ENCODE data around the gene SPTSSB.

The SPTSSB gene

DNA sequence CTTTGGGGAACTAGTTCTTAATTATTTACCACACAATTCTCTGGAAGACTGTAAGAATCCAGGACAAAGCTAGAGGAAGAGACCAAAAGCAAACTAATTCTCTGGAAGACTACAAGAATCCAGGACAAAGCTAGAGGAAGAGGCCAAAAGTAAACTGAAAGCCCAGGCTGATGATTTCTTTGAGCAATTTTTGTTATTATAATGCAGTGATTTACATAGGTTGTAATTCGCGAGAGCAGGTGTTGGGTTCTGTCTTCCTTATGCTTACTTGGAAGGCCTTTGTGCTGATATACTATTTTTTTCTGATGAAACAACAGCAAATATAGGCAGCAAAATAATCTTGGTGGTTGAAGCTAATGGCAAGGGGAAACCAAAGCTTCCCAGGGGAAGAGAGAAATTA is 5.2 kb downstream of the SPTSSB start:
- H3K4me3 ChIP-seq (ENCODE audit: low read length): no peak overlapping the region

DNA sequence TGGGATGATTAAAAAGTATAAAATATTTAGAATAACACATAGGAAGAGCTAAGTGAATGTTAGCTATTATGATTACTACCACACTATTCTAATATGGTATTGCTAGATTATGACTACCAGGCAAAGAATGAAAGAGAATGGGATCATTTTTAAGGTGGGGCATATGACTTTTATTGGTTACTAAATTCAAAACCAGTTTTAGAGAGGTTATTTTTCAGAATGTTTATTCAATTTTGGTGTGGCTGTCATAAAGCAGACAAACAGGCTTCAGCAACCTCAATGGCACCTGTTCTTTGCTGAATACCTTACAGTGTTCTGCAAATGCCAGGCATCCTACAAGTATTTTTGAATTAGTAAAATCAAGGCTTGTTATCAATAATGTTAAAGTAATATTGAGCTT is 12.8 kb downstream of the SPTSSB start:
- TF ChIP-seq ZNF274 (IDR thresholded peaks at IDR 0.05; ENCODE audit: low read depth, low read length): no peak
- no peak overlapping the region for H3K4me3 ChIP-seq (ENCODE audit: low read length)

More for the DNA sequence above, 5.2 kb downstream of the SPTSSB start:
- TF ChIP-seq ZNF274 (IDR thresholded peaks at IDR 0.05; ENCODE audit: low read depth, low read length): no peak

DNA sequence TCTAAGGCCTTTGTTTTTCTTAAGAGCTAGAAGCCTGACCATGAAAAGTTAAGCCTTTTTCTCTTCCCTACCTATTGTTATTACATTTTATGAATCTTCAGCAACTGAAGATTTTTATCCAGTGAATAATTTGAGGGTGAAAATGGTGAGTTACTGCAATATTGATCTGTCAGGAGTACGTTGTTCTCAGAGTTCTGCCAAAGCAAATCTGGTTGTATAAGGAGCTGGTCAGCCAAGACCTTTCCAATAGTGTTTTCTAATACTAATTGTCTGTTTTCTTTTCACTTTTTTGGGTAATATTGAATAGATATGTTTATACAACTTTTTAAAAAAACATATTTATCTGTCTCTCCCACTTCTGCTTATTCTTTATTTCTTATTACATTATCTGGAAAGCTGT is 15.0 kb downstream of the SPTSSB start:
- no peak for TF ChIP-seq ZNF274 (IDR thresholded peaks at IDR 0.05; ENCODE audit: low read depth, low read length)
- no peak overlapping the region for H3K4me3 ChIP-seq (ENCODE audit: low read length)

DNA sequence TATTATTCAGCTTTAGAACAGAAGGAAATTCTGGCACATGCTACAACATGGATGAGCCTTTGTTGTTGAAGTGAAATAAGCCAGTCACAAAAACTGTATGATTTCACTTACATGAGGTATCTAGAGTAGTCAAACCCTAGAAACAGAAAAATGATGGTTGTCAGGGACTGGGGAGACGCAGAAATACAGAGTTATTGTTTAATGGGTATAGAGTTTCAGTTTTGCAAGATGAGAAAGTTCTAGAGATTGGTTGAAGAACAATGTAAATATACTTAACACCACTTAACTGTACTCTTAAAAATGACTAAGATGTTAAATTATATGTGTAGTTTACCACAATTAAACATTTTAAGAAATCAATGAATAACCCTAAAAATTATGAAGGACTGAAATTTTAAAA is 15.8 kb downstream of the SPTSSB start:
- TF ChIP-seq ZNF274 (IDR thresholded peaks at IDR 0.05; ENCODE audit: low read depth, low read length): no peak
- no peak overlapping the region for H3K4me3 ChIP-seq (ENCODE audit: low read length)

DNA sequence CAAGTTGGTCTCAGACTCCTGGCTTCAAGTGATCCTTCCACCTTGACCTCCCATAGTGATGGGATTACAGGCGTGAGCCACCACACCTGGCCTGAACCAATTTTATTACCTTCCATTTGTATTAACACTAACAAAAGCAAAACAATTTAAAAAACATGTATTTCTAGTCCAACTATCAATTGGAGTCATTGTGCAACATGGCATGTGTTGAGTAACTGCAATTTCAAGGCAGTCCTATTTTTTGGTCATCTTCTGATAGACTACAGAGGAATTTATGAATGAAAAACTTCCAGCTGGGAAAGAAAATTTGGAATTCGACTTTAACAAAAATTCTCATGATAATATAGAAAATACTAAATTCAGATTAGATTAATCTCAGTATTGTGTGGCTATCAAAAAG is 16.8 kb downstream of the SPTSSB start:
- no peak overlapping the region for H3K4me3 ChIP-seq (ENCODE audit: low read length)
- no peak for TF ChIP-seq ZNF274 (IDR thresholded peaks at IDR 0.05; ENCODE audit: low read depth, low read length)

DNA sequence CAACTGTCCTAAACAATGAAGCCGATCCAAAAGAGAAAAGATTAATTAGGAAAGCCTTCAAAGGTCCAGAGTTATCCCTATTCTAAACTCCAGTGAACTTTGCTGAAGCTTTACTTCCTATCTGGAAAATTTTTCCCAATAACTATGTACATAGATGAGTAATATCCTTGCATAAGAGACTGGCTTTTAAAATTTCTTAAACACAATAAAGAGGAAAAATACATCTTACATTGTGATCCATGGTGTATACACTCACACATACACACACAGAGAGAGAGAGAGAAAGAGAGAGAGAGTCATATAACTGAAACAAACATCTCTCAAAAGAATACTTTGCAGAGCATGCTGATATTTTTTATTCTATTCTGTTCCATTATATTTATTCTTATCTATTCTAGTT is 20.0 kb downstream of the SPTSSB start:
- no peak overlapping the region for H3K4me3 ChIP-seq (ENCODE audit: low read length)
- no peak for TF ChIP-seq ZNF274 (IDR thresholded peaks at IDR 0.05; ENCODE audit: low read depth, low read length)

DNA sequence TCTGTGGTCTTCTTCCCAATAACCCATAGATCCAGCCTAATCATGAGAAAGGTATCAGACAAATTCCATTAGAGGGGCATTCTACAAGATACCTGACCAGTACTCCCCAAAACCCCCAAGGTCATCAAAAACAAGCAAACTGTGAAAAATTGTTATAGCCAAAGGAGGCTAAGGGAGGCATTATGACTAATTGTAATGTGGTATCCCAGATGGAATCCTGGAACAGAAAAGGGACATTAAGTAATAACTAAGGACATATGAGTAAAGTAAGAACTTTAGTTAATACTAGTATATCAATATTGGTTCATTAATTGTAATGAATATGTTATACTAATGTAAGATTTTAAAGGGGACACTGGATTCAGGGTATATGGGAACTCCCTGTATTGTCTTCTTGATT is 20.4 kb downstream of the SPTSSB start:
- TF ChIP-seq ZNF274 (IDR thresholded peaks at IDR 0.05; ENCODE audit: low read depth, low read length): no peak

DNA sequence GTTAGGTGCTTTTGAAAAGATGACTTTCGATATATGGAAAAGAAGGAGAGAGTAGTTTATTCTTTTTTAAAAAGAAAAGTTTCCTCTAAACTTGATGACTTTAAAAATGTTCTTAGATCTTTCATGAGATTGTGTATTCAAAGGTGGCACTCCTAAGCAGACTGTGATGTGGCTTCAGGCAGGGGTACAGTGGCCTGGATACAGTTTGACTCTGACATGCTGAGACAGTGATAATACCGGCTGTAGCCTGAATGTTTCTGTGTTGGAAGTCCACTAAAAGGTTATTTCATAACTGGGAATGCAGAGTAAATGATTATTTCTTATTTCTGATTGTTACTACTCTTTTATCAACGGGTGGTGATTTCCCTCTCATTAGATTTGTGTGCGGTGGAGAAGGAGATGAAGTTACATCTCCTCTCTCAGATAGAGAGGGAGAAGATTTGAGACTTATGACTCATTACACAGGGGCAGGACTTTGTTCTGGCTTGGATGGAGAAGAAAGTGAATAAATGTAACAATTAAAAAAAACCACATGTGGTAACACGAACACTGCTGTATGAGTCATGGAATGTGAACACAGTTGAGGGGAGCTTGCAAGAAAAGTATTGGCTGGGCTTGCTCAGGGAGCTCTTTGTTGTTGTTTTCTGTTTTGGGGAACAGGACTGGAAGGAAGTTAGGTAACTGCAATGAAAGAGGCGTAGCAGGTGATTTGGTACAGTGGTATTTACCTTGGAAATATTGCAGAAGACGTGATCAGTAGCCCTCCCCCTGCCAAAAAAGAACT is 21.6 kb downstream of the SPTSSB start:
- no peak for TF ChIP-seq ZNF274 (IDR thresholded peaks at IDR 0.05; ENCODE audit: low read depth, low read length)
- H3K4me3 ChIP-seq (ENCODE audit: low read length): no peak overlapping the region

More for the DNA sequence above, 20.4 kb downstream of the SPTSSB start:
- H3K4me3 ChIP-seq (ENCODE audit: low read length): no peak overlapping the region

DNA sequence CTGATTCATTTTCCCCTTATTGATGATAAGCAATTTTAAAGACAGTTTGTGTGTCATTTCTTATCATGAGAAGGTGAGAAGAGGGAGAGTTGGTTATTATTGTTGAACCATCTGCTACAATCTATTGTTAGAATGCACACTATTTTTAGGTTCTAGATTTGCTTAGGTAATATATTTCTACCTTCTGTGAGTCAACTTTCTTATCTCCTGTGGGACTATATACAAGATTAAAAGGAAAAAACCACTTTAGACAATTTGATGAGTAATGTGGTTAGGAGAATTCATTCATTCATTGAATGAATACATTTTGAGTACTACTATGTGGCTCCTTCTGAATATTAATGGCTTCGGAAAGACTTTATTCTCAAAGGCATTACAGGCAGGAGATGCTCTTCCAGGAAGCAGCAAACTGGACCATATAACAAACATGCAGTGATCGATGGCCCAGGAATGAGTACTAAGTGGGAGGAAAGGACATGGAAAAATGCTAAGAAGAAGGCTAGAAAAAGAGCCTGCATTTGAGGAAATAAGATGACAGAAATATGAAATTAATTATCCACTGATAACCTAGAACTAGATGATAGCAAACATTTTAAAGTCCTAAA is 22.4 kb downstream of the SPTSSB start:
- TF ChIP-seq ZNF274 (IDR thresholded peaks at IDR 0.05; ENCODE audit: low read depth, low read length): no peak
- H3K4me3 ChIP-seq (ENCODE audit: low read length): no peak overlapping the region

DNA sequence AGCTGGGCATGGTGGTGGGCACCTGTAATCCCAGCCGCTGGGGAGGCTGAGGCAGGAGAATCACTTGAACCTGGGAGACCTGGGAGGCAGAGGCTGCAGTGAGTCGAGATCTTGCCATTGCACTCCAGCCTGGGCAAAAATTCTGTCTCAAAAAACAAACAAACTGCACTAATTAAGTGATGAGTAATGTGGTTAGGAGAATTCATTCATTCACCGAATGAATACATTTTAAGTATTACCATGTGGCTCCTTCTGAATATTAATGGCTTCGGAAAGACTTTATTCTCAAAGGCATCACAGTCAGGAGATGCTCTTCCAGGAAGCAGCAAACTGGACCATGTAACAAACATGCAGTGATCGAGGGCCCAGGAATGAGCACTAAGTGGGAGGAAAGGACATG is 23.6 kb downstream of the SPTSSB start:
- TF ChIP-seq ZNF274 (IDR thresholded peaks at IDR 0.05; ENCODE audit: low read depth, low read length): no peak

DNA sequence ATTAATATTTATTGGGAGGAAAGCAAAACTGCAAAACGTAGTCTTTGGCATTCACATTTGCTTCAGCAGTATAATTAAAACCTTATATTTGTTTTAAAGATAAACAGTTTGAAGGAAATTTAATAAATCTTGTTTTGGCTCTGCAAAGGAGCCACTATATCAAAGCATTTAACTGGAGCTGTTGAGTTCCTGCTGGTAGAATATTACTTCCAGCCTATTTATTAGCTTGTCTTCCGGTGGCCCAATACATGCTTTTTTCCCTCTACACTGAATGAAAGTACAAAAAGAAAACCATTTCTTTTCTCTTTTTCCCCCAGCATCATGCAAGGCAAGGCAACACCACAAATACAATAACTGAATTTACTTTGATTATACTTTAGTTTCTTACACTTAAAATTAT is 26.3 kb downstream of the SPTSSB start:
- no peak for TF ChIP-seq ZNF274 (IDR thresholded peaks at IDR 0.05; ENCODE audit: low read depth, low read length)
- H3K4me3 ChIP-seq (ENCODE audit: low read length): no peak overlapping the region

More for the DNA sequence above, 23.6 kb downstream of the SPTSSB start:
- H3K4me3 ChIP-seq (ENCODE audit: low read length): no peak overlapping the region

DNA sequence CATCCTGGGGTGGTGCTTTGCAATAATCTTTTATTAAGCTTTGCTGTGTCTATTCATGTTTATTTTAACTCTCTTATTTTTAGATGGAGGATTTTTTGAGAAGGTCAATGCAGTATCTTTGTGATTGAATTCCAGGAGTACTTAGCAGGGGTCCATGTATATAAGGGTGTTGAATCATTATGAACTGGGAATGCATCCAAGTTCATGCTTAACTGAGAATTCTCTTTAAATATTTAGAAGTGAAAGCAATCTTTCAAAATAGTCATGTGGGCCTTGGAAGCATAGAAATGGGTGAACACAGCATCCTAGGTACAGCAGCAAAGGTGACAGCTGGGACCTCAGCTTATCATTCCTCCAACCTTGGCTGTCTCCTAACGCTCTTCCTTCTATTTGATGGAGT is 27.3 kb downstream of the SPTSSB start:
- no peak overlapping the region for H3K4me3 ChIP-seq (ENCODE audit: low read length)
- TF ChIP-seq ZNF274 (IDR thresholded peaks at IDR 0.05; ENCODE audit: low read depth, low read length): no peak

DNA sequence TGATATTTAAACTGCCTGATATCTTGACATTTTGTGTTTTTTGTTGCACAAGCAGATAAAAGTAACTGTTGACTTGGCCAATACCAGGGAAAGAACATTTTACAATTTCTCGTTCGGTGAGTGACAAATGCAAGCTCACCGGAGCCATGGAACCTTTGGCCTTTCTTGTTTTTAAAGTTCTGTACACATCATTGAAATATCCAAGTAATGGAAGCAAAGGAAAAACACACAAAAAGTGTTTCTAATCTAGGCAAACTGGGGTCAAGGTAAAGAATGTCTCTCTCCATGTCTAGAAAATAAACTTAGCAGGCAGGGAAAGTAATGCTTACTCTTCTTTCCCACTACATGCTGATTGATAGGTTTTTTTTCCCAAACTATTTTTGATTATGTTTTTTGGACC is 27.8 kb downstream of the SPTSSB start:
- no peak overlapping the region for H3K4me3 ChIP-seq (ENCODE audit: low read length)
- TF ChIP-seq ZNF274 (IDR thresholded peaks at IDR 0.05; ENCODE audit: low read depth, low read length): no peak

DNA sequence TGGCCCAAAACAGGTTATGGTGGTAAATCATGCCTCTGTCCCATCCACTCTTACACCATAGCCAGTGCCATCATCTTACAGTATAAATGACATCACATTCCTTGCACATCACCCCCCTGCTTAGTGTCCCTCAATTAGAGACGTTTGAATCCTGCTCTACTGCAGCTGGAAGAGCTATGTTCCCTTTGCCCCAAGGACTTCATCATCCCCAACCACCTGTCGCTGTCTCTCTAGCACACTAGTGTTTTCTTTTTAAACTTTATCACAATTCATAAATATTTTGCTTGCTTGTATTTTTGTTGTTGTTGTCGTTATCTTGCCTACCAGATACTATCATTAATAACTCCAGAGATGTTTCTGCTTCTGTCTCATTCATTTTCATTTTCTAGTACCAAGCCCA is 28.7 kb downstream of the SPTSSB start:
- TF ChIP-seq ZNF274 (IDR thresholded peaks at IDR 0.05; ENCODE audit: low read depth, low read length): no peak
- no peak overlapping the region for H3K4me3 ChIP-seq (ENCODE audit: low read length)

Measured in GM08714 (cell line).